SK-N-MC (cell line): ENCODE results near the gene PRR23A.

Experiments
- EZH2 ChIP-seq: fragments of 200-600 bp; sonication (generic); IDR thresholded peaks from one replicate; pipeline ENCODE4 v1.6.1; 2017; ENCODE audit warnings: antibody characterized with exemption
- FOXP2 ChIP-seq: optimal IDR thresholded peaks from 2 replicates; pipeline ENCODE3; 2011; ENCODE audit warnings: mild to moderate bottlenecking, moderate library complexity; ENCODE audit not compliant: insufficient read depth; ENCODE audit errors: extremely low read length, control extremely low read depth
- POLR2AphosphoS5 ChIP-seq: IDR thresholded peaks from 2 replicates; pipeline ENCODE4 v1.6.1; 2012; ENCODE audit warnings: mild to moderate bottlenecking, low read depth, low read length, borderline replicate concordance

- no peak for TF ChIP-seq POLR2AphosphoS5
- TF ChIP-seq FOXP2, result no peak
- TF ChIP-seq EZH2, result no peak
These were observed 30.0 kb downstream of the PRR23A start for GRCh38 chr3:138976047-138976446.
